Activated T-cell treated with anti-CD3 and anti-CD28 coated beads for 48 hours (primary cell): ENCODE results near the gene HOXA6.

Experiments used
- DNase-seq: peaks from one replicate; pipeline ENCODE4 v3.0.0-alpha.2; 2020; ENCODE audit warnings: low read depth

Gene HOXA6

GRCh38 chr7:27107391-27108381 is 39.9 kb downstream of the HOXA6 start:
- DNase-seq, result no peak

DNA sequence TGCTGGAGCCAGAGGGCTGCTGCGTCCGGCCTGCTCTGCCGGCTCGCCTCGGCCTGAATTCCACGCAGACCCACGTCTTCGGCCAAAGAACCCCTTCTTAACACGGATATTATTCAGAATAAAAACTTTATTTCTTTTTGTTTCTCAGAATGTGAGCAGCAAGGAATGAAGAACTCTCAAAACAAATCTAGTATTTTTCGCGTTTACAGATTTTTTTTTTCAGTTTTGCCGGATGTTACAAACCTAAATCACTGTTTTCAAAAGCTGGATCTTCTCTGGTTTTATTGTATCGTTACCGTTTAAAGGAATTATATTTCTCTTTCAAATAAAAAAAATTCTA is 40.7 kb downstream of the HOXA6 start:
- no peak for DNase-seq

GRCh38 chr7:27106181-27106900 is 41.2 kb downstream of the HOXA6 start:
- DNase-seq, result no peak

- no peak for DNase-seq
Measured at GRCh38 chr7:27105301-27106031, 42.1 kb downstream of the HOXA6 start.

DNA sequence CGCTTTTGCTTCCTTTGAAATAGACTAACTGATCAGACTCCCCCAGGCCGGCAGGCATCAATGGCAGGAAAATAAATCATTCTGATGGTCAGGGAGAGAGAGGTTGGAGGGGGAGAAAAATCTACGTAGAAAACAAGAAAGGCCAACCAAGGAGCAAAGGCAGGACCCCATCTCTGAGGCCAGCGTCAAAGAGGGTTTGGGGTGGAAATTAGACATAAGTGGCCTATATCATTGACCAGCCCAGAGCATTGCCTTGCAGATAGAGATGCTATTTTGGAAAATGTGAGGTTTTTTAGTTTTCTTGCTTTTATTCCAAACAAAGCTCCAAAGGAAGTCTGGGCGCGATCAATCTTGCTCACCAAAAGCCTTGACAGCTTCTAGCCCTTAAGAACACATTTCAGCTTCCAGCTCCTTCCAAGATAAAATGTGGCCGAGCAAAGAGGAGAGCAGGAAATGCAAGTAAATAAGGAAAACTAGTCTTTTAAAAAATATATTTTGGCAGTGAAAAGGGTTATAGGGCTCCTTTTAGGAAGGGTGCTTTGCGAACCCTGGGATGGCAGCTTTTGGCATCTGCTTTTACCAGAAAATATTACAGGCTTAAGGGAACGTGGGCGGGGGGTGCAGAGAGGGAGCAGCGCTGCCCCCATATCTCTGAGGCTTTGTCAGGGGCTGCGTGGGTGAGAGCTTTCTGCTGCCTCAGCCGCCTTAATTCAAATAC is 43.1 kb downstream of the HOXA6 start:
- no peak for DNase-seq

- DNase-seq, result no peak
Measured at GRCh38 chr7:27103489-27104226, 43.9 kb downstream of the HOXA6 start.

GRCh38 chr7:27102581-27103442 is 44.8 kb downstream of the HOXA6 start, which contains the start of gene HOXA2:
TSS of gene HOXA2 (minus strand) at chr7:27102683. CDS start at chr7:27102500, 183 bp downstream.
- no peak for DNase-seq

GRCh38 chr7:27101957-27102580 is 45.5 kb downstream of the HOXA6 start:
- DNase-seq, result no peak

DNA sequence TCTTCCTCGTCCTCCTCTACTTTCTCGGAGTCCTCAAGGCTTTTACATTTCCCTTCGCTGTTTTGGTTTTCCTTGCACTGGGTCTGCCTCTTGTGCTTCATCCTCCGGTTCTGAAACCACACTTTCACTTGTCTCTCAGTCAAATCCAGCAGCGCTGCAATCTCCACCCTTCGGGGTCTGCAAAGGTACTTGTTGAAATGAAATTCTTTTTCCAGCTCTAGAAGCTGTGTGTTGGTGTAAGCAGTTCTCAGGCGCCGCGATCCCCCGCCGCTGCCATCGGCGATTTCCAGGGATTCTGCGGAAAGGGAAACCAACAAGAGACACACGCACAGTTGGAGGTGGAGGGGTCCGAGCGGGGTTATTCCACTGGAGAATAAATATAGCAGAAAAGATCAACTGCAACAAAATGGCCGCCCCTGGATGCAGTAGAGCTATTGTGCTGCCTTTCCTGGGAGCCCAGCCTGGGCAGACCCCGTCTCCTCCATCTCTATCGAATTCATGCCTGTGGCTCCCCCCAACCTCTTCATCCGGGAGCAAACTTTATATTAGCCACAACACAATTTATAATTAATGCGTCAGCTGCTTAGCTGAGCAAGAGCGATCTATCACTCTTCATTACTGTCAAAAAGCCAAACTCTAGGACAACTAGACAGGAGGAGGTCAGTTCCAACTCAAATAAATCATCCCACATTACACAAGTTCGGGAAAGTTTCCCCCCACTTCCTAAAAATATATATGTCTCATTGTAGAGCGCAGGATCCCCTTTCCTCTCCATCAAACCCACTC is 46.2 kb downstream of the HOXA6 start:
- no peak for DNase-seq

DNA sequence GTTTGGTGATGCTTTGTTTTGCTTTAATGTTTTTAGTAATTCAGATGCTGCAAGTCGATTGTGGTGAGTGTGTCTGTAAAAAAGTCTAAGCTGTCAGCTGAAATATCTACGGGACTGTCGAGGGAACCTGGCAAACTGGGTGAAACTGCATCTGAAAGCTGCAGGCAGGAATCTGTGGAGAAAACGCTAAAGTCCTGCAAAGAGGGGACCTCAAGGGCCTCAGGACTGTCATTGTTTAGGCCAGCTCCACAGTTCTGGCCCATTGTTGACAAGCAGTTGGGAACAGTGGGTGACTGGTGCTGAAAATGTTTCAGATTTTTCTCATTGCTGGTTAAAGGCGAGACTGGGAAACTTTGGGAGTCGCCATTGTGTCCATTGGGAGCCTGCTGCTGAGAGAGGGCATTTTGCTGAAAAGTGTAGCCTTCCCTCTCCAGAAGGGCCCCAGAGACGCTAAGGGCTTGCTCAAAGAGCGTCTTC is 46.8 kb downstream of the HOXA6 start:
- DNase-seq, result no peak

DNA sequence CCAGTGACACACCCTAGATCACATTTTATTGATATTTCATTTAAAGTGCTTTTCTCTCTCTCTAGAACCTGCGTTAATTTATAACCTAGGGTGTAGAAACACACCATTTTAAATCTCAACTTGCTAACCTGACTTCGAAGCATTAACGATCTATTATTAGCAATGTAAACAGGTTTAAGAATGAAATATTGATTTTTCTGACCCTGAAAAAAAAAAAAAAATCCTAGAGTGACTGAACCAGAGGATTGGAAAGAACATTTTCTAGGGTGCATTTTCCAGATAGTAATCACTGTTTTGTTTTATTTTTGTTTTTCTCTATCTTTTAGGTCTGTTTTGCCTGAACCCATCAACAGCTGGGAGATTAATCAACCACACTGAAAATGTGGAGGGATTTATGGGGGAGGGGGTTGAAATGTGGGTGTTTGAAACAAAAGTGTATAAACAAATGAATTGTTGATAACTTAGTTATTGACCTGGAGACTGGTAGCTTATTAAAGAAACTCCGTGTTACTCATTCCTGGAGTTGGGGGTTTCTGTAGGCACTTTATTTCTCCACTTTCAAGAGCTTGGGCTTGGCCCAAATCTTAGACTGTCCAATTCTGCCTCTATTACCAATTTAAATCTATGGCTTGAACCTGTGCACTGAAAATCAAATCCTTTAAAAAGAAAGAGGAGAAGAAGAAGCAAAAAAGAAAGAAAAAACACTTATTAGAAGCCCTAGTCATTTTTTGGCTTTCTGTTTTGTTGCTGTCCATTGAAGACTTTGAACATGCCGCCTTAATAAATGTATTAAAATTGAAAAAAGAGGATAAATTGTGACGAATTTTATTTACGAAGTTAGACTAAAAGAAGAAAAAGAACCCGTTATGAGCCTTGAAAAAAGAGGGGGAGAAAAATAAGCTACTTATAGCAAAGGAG is 47.9 kb downstream of the HOXA6 start:
- no peak for DNase-seq

DNA sequence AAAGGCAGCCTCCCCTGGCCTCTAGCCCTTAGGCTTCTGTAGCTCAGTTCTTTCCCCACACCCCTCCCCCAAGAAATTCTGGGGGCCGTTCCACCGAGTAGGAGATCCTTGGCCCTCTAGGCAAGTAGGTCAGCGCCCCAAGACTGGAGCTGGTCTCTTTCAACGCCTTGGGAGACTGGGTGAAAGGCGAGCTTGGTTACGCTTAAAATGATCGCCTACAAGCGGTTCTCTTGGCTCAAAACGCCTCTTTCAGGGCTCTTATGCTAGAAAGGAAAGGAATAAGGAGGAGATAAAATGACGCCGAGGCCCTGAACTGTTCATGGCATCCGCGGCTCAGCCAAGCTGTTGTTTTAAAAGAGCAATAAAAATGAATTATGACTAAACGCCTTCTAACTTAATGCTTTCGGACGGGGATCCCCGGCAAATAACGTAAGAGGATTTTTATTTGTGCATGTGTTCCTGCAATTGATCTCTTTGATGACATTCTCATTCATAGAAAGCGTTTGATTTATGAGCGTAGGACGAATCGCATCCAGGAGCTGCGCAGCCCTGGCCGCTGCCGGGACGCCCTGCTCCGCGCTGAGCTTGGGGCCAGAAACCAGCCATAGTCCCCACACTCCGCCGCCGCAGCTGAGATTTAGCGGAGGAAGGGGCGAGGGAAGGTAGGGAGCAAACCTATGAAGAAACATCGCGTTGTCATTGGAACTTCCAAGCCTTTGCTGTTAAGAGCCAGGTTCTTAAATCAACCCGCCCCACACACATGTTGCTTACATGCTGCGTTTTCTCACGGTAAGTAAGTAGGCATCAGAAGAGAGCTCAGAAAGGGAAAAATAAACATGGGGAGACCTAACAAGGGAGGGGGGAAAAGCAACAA is 48.8 kb downstream of the HOXA6 start:
- DNase-seq, result no peak

- DNase-seq, result no peak
Measured at GRCh38 chr7:27097686-27098577, 49.6 kb downstream of the HOXA6 start.

DNA sequence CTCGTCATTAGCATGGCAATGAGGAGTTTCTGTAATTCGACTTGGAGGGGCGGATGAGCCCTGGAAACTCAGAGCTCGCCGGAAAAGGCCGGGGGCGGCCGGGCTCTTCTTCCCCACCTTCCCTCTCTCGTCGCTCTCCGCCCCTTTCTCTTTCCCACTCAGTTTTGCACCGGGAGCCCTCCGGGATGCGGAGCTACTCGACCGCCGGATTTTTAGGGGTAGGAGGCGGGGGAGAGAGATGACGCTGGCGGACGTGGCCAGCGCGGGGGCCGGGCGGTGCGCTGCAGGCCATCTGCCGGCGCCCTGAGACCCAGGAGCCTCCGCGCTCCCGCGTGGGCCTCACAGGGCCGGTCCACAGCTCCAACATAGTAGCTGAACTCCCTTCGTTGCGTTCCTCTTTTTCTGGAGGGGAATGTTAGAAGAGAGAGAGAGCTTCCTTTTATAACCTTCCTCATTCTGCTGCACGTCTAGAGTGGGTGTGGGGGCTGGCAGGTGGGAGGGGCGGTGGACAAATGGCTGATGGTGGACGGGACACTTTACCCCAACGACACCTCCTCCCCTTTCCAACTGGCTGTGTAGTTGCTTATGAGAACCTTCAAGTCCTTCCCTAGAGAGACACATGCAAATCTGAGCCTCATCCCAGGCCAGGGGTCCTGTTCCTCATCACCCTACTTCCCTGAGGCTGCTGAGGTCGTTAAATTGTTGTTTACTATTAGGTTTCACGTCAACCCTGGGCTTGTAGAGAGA is 50.6 kb downstream of the HOXA6 start:
- no peak for DNase-seq
